MM.1S (cell line): ENCODE data around the gene SSBP1.

Experiments
- EZH2 ChIP-seq: fragments of 300-600 bp; sonication (generic); optimal IDR thresholded peaks from 2 replicates; pipeline ENCODE3; 2017; ENCODE audit warnings: low read depth, mild to moderate bottlenecking, antibody characterized with exemption, low read length, mixed read lengths
- EZH2phosphoT487 ChIP-seq: fragments of 300-600 bp; sonication (generic); IDR thresholded peaks from 2 replicates; pipeline ENCODE4 v1.6.1; 2018; ENCODE audit warnings: antibody characterized with exemption, low read length
- TF ChIP-seq, protein P1 (sequence below): fragments of 300-600 bp; sonication (generic); IDR thresholded peaks from 2 replicates; pipeline ENCODE4 v1.5.1; 2016; ENCODE audit warnings: antibody characterized with exemption, low read length, mixed read lengths

DNA sequence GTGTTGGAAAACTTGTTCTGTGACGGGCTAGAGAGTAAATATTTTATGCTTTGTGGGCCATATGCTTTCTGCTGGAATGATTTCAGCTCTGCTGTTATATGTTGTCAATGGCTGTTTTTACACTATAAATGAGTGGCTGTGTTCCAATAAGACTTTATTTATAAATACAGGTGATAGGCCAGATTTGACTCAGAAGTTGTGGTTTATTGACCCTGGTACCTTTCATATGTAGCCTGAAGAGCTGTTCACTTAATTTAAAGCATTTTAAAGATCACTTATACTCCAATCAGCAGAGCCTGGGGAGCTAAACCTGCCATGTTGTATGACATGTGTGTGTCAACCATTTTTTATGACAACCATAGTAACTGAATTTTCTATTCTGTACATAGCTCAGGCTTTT, 9.1 kb upstream of the SSBP1 start:
- TF ChIP-seq, protein P1, sequence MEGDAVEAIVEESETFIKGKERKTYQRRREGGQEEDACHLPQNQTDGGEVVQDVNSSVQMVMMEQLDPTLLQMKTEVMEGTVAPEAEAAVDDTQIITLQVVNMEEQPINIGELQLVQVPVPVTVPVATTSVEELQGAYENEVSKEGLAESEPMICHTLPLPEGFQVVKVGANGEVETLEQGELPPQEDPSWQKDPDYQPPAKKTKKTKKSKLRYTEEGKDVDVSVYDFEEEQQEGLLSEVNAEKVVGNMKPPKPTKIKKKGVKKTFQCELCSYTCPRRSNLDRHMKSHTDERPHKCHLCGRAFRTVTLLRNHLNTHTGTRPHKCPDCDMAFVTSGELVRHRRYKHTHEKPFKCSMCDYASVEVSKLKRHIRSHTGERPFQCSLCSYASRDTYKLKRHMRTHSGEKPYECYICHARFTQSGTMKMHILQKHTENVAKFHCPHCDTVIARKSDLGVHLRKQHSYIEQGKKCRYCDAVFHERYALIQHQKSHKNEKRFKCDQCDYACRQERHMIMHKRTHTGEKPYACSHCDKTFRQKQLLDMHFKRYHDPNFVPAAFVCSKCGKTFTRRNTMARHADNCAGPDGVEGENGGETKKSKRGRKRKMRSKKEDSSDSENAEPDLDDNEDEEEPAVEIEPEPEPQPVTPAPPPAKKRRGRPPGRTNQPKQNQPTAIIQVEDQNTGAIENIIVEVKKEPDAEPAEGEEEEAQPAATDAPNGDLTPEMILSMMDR: no peak
- TF ChIP-seq EZH2phosphoT487: no peak
- no peak for TF ChIP-seq EZH2
